ENCODE results near the gene RANBP9.

RANBP9 gene

DNA sequence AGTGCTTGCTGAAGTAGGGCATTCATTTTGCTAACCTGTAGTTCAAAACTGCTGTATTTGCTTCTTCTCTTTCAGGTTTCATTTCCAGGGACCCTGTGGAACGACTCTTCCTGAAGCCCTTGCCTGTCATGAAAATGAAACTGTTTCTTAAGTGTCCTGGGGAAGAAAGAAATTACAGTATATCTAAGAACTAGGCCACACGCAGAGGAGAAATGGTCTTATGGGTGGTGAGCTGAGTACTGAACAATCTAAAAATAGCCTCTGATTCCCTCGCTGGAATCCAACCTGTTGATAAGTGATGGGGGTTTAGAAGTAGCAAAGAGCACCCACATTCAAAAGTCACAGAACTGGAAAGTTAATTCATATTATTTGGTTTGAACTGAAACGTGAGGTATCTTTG lies 99.9 kb downstream of the RANBP9 start:
- H3K27ac ChIP-seq = no peak overlapping the region
- DNase-seq = no peak
- intact Hi-C loops (cut with DNase I; ENCODE audit: low total_unique reads) = loop anchor here (5.0 kb wide), 1 partner anchor 156 kb away; no protein-coding TSS in a partner anchor
- H3K27me3 ChIP-seq = no peaks in the 10 kb centered on the region
- H3K9me3 ChIP-seq = no peaks in the 10 kb centered on the region
- H3K4me1 ChIP-seq = peaks cover 0 to 17% (median 11%) of the 10 kb centered on the region in 4 donors
- H3K4me3 ChIP-seq = no peak overlapping the region
- peaks cover 0 to 8% (median 0%) of the 10 kb centered on the region in 3 donors for H3K36me3 ChIP-seq
- TF ChIP-seq, protein P1, sequence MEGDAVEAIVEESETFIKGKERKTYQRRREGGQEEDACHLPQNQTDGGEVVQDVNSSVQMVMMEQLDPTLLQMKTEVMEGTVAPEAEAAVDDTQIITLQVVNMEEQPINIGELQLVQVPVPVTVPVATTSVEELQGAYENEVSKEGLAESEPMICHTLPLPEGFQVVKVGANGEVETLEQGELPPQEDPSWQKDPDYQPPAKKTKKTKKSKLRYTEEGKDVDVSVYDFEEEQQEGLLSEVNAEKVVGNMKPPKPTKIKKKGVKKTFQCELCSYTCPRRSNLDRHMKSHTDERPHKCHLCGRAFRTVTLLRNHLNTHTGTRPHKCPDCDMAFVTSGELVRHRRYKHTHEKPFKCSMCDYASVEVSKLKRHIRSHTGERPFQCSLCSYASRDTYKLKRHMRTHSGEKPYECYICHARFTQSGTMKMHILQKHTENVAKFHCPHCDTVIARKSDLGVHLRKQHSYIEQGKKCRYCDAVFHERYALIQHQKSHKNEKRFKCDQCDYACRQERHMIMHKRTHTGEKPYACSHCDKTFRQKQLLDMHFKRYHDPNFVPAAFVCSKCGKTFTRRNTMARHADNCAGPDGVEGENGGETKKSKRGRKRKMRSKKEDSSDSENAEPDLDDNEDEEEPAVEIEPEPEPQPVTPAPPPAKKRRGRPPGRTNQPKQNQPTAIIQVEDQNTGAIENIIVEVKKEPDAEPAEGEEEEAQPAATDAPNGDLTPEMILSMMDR (IDR thresholded peaks at IDR 0.05) = no peak

DNA sequence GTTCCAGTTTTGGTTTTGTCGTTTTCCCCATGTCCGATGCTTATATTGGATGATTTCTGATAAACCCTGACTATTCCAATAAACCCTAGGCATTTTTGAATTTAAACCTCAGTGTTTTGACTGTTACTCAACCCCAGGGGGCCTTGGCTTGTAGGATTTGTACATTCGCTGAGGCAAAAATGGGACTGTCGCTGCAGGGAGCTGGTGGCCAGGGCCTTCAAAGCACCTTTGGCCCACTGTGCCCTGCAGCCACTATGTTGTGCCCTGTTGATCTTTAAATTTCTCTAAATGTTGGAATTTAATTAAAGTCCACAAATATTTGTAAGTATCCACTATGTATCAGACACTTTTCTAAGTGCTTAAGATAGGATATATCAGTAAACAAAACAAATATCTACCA lies 106.0 kb downstream of the RANBP9 start:
- TF ChIP-seq, protein P1 (IDR thresholded peaks at IDR 0.05) = no peak
- no peaks in the 10 kb centered on the region for H3K27me3 ChIP-seq
- no peaks in the 10 kb centered on the region for H3K4me1 ChIP-seq
- H3K4me3 ChIP-seq = no peak overlapping the region
- no peak for DNase-seq
- H3K27ac ChIP-seq = no peak overlapping the region
- H3K9me3 ChIP-seq = no peaks in the 10 kb centered on the region
- H3K36me3 ChIP-seq = peaks cover 0 to 40% (median 12%) of the 10 kb centered on the region in 3 donors
- intact Hi-C loops (cut with DNase I; ENCODE audit: low total_unique reads) = no loop called here

DNA sequence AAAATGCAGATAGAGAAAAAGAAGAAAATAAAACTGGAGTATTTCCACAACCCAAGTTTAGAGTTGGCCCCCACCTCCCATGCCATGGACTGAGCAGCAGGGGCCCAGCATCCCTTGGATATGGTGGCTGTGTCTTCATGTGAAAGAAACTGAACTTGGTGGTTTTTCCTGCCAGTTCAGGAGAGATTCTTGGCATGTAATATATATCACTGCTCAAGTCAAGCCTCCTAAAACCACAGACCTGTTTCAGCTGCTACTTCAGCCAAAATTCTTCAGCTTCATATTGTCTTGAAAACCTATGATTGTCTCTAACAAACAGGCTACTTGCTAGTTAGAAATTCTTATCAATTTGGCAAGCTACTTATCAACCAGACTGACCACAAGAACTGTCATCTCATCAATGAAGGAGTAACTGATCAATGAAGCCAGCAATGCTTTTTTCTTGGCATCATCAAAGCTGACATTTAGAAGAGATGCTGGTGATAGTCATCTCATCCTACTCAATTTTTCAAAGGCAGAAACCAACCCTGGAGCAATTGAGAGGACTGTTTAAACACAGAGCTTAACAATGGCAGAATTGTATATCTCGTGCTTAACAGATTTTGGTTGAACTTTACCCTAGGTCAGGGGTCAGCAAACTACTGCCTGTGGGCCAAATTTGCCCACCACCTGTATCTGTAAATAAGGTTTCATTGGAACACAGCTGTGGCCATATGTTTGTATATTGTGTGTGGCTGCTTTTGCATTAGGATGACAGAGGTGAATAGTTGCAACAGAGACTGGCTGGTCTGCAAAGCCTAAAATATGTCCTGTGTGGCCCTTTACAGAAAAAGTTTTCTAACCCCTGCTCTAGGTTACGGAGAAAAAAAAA lies 106.9 kb downstream of the RANBP9 start:
- H3K36me3 ChIP-seq = peaks cover 4 to 46% (median 18%) of the 10 kb centered on the region in 3 donors
- no peaks in the 10 kb centered on the region for H3K27me3 ChIP-seq
- intact Hi-C loops (cut with DNase I; ENCODE audit: low total_unique reads) = no loop called here
- H3K4me3 ChIP-seq = no peak overlapping the region
- TF ChIP-seq, protein P1 (IDR thresholded peaks at IDR 0.05) = no peak
- no peaks in the 10 kb centered on the region for H3K4me1 ChIP-seq
- H3K27ac ChIP-seq = no peak overlapping the region
- DNase-seq = no peak
- no peaks in the 10 kb centered on the region for H3K9me3 ChIP-seq

DNA sequence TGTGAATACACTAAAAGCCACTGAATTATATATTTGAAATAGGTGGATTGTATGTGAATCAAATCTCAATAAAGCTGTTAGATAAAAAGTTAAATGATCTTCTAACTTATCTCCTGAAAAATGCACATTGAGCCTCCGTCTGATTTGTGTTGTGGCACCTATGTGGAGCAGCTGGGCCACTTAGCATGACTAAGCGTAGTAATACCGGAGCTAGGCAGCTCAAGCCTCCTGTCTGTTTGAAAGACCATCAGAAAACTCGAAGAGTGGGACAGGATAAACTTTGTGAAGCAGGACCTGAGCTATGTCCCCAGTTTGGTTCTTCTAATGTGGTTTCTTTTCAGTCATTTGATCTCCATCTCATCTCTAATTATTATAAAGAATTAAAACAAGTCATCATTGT lies 107.5 kb downstream of the RANBP9 start:
- Histone ChIP-seq H3K4me3 (no peak overlapping the region), H3K9me3 (no peaks in the 10 kb centered on the region), H3K36me3 (peaks cover 4 to 52% (median 18%) of the 10 kb centered on the region in 3 donors), H3K4me1 (no peaks in the 10 kb centered on the region), H3K27ac (no peak overlapping the region), H3K27me3 (no peaks in the 10 kb centered on the region)
- TF ChIP-seq, protein P1 (IDR thresholded peaks at IDR 0.05) = no peak
- no peak for DNase-seq
- intact Hi-C loops (cut with DNase I; ENCODE audit: low total_unique reads) = no loop called here

DNA sequence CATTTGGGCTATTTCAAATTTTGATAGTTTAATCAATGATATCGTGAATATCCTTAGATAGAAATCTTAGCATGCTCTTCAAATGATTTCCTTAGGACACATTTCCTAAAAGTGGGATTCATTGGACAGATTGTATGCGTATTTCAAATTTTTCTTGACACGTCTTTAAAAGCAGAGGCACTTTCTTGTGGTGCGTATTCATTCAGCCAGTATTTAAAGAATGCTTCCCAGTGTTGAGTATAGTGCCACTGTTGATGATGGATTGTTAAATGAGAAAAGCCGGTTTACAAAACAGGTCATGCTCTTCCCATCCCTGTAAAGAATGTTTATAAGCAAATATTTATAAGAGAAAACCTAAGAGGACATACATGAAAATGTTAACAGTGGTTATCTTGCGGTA lies 111.6 kb downstream of the RANBP9 start:
- intact Hi-C loops (cut with DNase I; ENCODE audit: low total_unique reads) = no loop called here
- no peak for DNase-seq
- Histone ChIP-seq H3K27me3 (no peaks in the 10 kb centered on the region), H3K4me1 (no peaks in the 10 kb centered on the region), H3K4me3 (no peak overlapping the region), H3K27ac (no peak overlapping the region), H3K9me3 (no peaks in the 10 kb centered on the region), H3K36me3 (peaks cover 32 to 79% (median 50%) of the 10 kb centered on the region in 3 donors)
- TF ChIP-seq, protein P1 (IDR thresholded peaks at IDR 0.05) = no peak
